ENCODE results near the gene CARD11. TPM values are rescaled to one million over a fixed set of nuclear protein-coding genes. Genes with fewer than 3 reads are reported as not detected.

The CARD11 gene
- polyA plus RNA-seq, 1 donor from 2014 or later = not detected

- H3F3A ChIP-seq (ENCODE audit: insufficient read depth, low read length, poor library complexity, severe bottlenecking) = no peaks in the 10 kb centered on the region
- no peak overlapping the region for H3K4me2 ChIP-seq (ENCODE audit: low read length)
- no peaks in the 10 kb centered on the region for H3K27me3 ChIP-seq (ENCODE audit: insufficient read depth, low read depth, low read length)
- H3K36me3 ChIP-seq (ENCODE audit: insufficient read depth, low read length) = no peaks in the 10 kb centered on the region
- H3K27ac ChIP-seq (ENCODE audit: low read length) = no peak overlapping the region
- no peak overlapping the region for H2AFZ ChIP-seq (ENCODE audit: low read depth, low read length)
- no peak for TF ChIP-seq EZH2 (IDR thresholded peaks at IDR 0.05; ENCODE audit: borderline replicate concordance, insufficient read depth, low read length, poor library complexity, severe bottlenecking)
- no peak for TF ChIP-seq CTCF (IDR thresholded peaks at IDR 0.05; ENCODE audit: poor library complexity, severe bottlenecking)
- no peaks in the 10 kb centered on the region for H3K79me2 ChIP-seq (replicated peaks; ENCODE audit: insufficient read depth, low read length)
- H3K9me3 ChIP-seq (ENCODE audit: low read length) = no peaks in the 10 kb centered on the region
- no peaks in the 10 kb centered on the region for H4K20me1 ChIP-seq (ENCODE audit: insufficient read depth)
- no peaks in the 10 kb centered on the region for H3K9me2 ChIP-seq (ENCODE audit: insufficient read depth, low read length)
- H3K4me3 ChIP-seq (ENCODE audit: low read length) = no peak overlapping the region
- no peak overlapping the region for H3K9ac ChIP-seq (ENCODE audit: low read length)
Observed at GRCh38 chr7:2918406-2918805, 125.3 kb downstream of the CARD11 start.

GRCh38 chr7:2915023-2915422 lies 128.6 kb downstream of the CARD11 start:
- Histone ChIP-seq H3K4me3 (ENCODE audit: low read length) (no peak overlapping the region), H3K79me2 (replicated peaks; ENCODE audit: insufficient read depth, low read length) (no peaks in the 10 kb centered on the region), H3K9me2 (ENCODE audit: insufficient read depth, low read length) (no peaks in the 10 kb centered on the region), H4K20me1 (ENCODE audit: insufficient read depth) (no peaks in the 10 kb centered on the region), H2AFZ (ENCODE audit: low read depth, low read length) (no peak overlapping the region), H3K9ac (ENCODE audit: low read length) (no peak overlapping the region), H3K36me3 (ENCODE audit: insufficient read depth, low read length) (no peaks in the 10 kb centered on the region), H3K27me3 (ENCODE audit: insufficient read depth, low read depth, low read length) (no peaks in the 10 kb centered on the region), H3F3A (ENCODE audit: insufficient read depth, low read length, poor library complexity, severe bottlenecking) (no peaks in the 10 kb centered on the region), H3K4me2 (ENCODE audit: low read length) (no peak overlapping the region), H3K9me3 (ENCODE audit: low read length) (no peaks in the 10 kb centered on the region), H3K27ac (ENCODE audit: low read length) (no peak overlapping the region)
- TF ChIP-seq TAF1 (IDR thresholded peaks at IDR 0.05; ENCODE audit: low read depth) = no peak

GRCh38 chr7:2913760-2914387 lies 129.8 kb downstream of the CARD11 start:
- Histone ChIP-seq H3K9ac (ENCODE audit: low read length) (no peak overlapping the region), H3K27ac (ENCODE audit: low read length) (no peak overlapping the region), H3K36me3 (ENCODE audit: insufficient read depth, low read length) (no peaks in the 10 kb centered on the region), H4K20me1 (ENCODE audit: insufficient read depth) (no peaks in the 10 kb centered on the region), H3F3A (ENCODE audit: insufficient read depth, low read length, poor library complexity, severe bottlenecking) (no peaks in the 10 kb centered on the region), H3K4me2 (ENCODE audit: low read length) (no peak overlapping the region), H3K79me2 (replicated peaks; ENCODE audit: insufficient read depth, low read length) (no peaks in the 10 kb centered on the region), H3K9me2 (ENCODE audit: insufficient read depth, low read length) (no peaks in the 10 kb centered on the region), H3K9me3 (ENCODE audit: low read length) (no peaks in the 10 kb centered on the region), H3K4me3 (ENCODE audit: low read length) (no peak overlapping the region), H3K27me3 (ENCODE audit: insufficient read depth, low read depth, low read length) (no peaks in the 10 kb centered on the region), H2AFZ (ENCODE audit: low read depth, low read length) (no peak overlapping the region)
- TF ChIP-seq EZH2 (IDR thresholded peaks at IDR 0.05; ENCODE audit: borderline replicate concordance, insufficient read depth, low read length, poor library complexity, severe bottlenecking) (no peak), EP300 (conservative IDR thresholded peaks at IDR 0.05; ENCODE audit: poor library complexity, severe bottlenecking) (no peak), POLR2AphosphoS5 (IDR thresholded peaks at IDR 0.05) (no peak), REST (IDR thresholded peaks at IDR 0.05; ENCODE audit: borderline replicate concordance) (no peak), SMC3 (conservative IDR thresholded peaks at IDR 0.05; ENCODE audit: poor library complexity) (no peak), TAF1 (IDR thresholded peaks at IDR 0.05; ENCODE audit: low read depth) (no peak), CTCF (IDR thresholded peaks at IDR 0.05; ENCODE audit: poor library complexity, severe bottlenecking) (no peak), MXI1 (conservative IDR thresholded peaks at IDR 0.05; ENCODE audit: poor library complexity, severe bottlenecking) (no peak), RAD21 (conservative IDR thresholded peaks at IDR 0.05) (no peak)
